SK-N-SH (cell line): Measurements from ENCODE around the gene CCN5. TPM values are rescaled to one million over a fixed set of nuclear protein-coding genes. Genes with fewer than 3 reads are reported as not detected.

Experiments
- CTCF ChIA-PET: fragments of 300-600, 350-600 bp; formaldehyde crosslinking; extraction: SDS; loops from one replicate; lab custom pipeline; 2021; lab: Yijun Ruan, JAX
- POLR2A ChIA-PET: fragments of 350-600 bp; sonication (Branson Sonifier 250); formaldehyde crosslinking; extraction: SDS; loops from one replicate; lab custom pipeline; 2020; ENCODE audit warnings: antibody characterized with exemption, inconsistent platforms; lab: Yijun Ruan, JAX
- DNase-seq: peaks from one replicate; pipeline ENCODE4 v3.0.0; 2012
- H2AFZ ChIP-seq: fragments of 200-600 bp; sonication (generic); 2 replicates; pipeline ENCODE4 v1.8.1; 2016; ENCODE audit warnings: antibody characterized with exemption, mild to moderate bottlenecking, low read depth
- H3F3A ChIP-seq: fragments of 200-600 bp; sonication (generic); replicated peaks from 2 replicates; pipeline ENCODE3; 2016; ENCODE audit warnings: antibody characterized with exemption, mild to moderate bottlenecking; ENCODE audit not compliant: insufficient read depth
- H3K27ac ChIP-seq, 2 experiments: fragments of 200-500 bp in 1 of 2; fragments of 200-600 bp in 1 of 2; sonication (Bioruptor generic) in 1 of 2; sonication (generic), shearing (Covaris generic) in 1 of 2; 2 replicates each; pipeline versions ENCODE4 v1.5.1 to v1.6.1; 2014 to 2016; ENCODE audit warnings: low read depth in 2 of 2, inconsistent platforms in 1 of 2, low read length in 1 of 2, mild to moderate bottlenecking in 1 of 2, mixed read lengths in 1 of 2
- H3K27me3 ChIP-seq: fragments of 200-600 bp; sonication (generic), shearing (Covaris generic); 2 replicates; pipeline ENCODE4 v1.6.1; 2016; ENCODE audit warnings: mixed run types; ENCODE audit not compliant: insufficient read depth
- H3K36me3 ChIP-seq, 2 experiments: fragments of 200-500 bp in 1 of 2; fragments of 200-600 bp in 1 of 2; sonication (Bioruptor generic) in 1 of 2; sonication (generic) in 1 of 2; replicated peaks in 1 of 2; 2 replicates each; pipeline versions ENCODE3 to v1.5.1; 2014 to 2016; ENCODE audit warnings: low read length in 1 of 2, mild to moderate bottlenecking in 1 of 2; ENCODE audit not compliant: insufficient read depth in 2 of 2, control insufficient read depth in 1 of 2
- H3K4me1 ChIP-seq, 2 experiments: fragments of 200-500 bp in 1 of 2; fragments of 200-600 bp in 1 of 2; sonication (Bioruptor generic) in 1 of 2; sonication (generic), shearing (Covaris generic) in 1 of 2; 2 replicates each; pipeline versions ENCODE4 v1.5.1 to v1.6.1; 2014 to 2016; ENCODE audit warnings: low read depth in 1 of 2, low read length in 1 of 2, mixed run types in 1 of 2; ENCODE audit not compliant: insufficient read depth in 2 of 2, control insufficient read depth in 1 of 2
- H3K4me2 ChIP-seq: fragments of 200-600 bp; sonication (generic), shearing (Covaris generic); 2 replicates; pipeline ENCODE4 v1.6.1; 2017; ENCODE audit warnings: mixed run types
- H3K4me3 ChIP-seq, 2 experiments: fragments of 200-500 bp in 1 of 2; fragments of 200-600 bp in 1 of 2; sonication (Bioruptor generic) in 1 of 2; sonication (generic), shearing (Covaris generic) in 1 of 2; 2 replicates each; pipeline versions ENCODE4 v1.5.1 to v1.8.1; 2014 to 2016; ENCODE audit warnings: low read depth in 2 of 2, inconsistent platforms in 1 of 2, low read length in 1 of 2, mild to moderate bottlenecking in 1 of 2, mixed read lengths in 1 of 2, moderate library complexity in 1 of 2
- H3K79me2 ChIP-seq: fragments of 200-600 bp; sonication (generic); 2 replicates; pipeline ENCODE4 v1.8.1; 2017; ENCODE audit warnings: mild to moderate bottlenecking; ENCODE audit not compliant: insufficient read depth
- H3K9ac ChIP-seq: fragments of 200-600 bp; sonication (generic); 2 replicates; pipeline ENCODE4 v1.6.1; 2017; ENCODE audit warnings: mixed run types
- H3K9me2 ChIP-seq: fragments of 200-600 bp; sonication (generic); 2 replicates; pipeline ENCODE4 v1.6.1; 2017; ENCODE audit warnings: mixed run types
- H3K9me3 ChIP-seq: fragments of 200-600 bp; sonication (generic); 2 replicates; pipeline ENCODE4 v1.6.1; 2017; ENCODE audit warnings: mixed run types, mild to moderate bottlenecking, moderate library complexity
- H4K20me1 ChIP-seq: fragments of 200-600 bp; sonication (generic); 2 replicates; pipeline ENCODE4 v1.6.1; 2017; ENCODE audit warnings: mild to moderate bottlenecking, mixed run types; ENCODE audit not compliant: insufficient read depth
- CHD2 ChIP-seq: fragments of 150-350 bp; IDR thresholded peaks from 2 replicates; pipeline ENCODE4 v1.6.1; 2018; ENCODE audit warnings: low read length; ENCODE audit not compliant: partially characterized antibody
- ELF1 ChIP-seq: IDR thresholded peaks from 2 replicates; pipeline ENCODE4 v1.4.0; 2012
- EP300 ChIP-seq, 2 experiments: IDR thresholded peaks; 2 replicates each; pipeline versions ENCODE4 v1.4.0 to v1.6.1; 2012; ENCODE audit warnings: borderline replicate concordance in 1 of 2, low read depth in 1 of 2, low read length in 1 of 2
- EZH2phosphoT487 ChIP-seq: fragments of 200-600 bp; sonication (generic); IDR thresholded peaks from 2 replicates; pipeline ENCODE4 v1.6.1; 2017; ENCODE audit warnings: low read depth, mixed run types, mild to moderate bottlenecking, antibody characterized with exemption, moderate library complexity, borderline replicate concordance
- FOXJ3 ChIP-seq: sonication (generic); formaldehyde crosslinking; IDR thresholded peaks from 2 replicates; pipeline ENCODE4 v1.5.1; 2020; ENCODE audit warnings: mild to moderate bottlenecking, missing genetic modification reagents
- GATA2 ChIP-seq: sonication (generic); formaldehyde crosslinking; IDR thresholded peaks from 2 replicates; pipeline ENCODE4 v1.5.0; 2020; ENCODE audit warnings: mild to moderate bottlenecking, missing genetic modification reagents
- IRF3 ChIP-seq: fragments of 150-350 bp; IDR thresholded peaks from 2 replicates; pipeline ENCODE4 v1.6.1; 2016; ENCODE audit warnings: mild to moderate bottlenecking, low read depth, low read length
- JUND ChIP-seq: IDR thresholded peaks from 2 replicates; pipeline ENCODE4 v1.4.0; 2012
- NFIC ChIP-seq: IDR thresholded peaks from 2 replicates; pipeline ENCODE4 v1.4.0; 2012; ENCODE audit warnings: borderline replicate concordance
- NRF1 ChIP-seq: IDR thresholded peaks from 2 replicates; pipeline ENCODE4 v1.6.1; 2012; ENCODE audit warnings: low read depth, mild to moderate bottlenecking, low read length
- POLR2AphosphoS5 ChIP-seq: IDR thresholded peaks from 2 replicates; pipeline ENCODE4 v1.6.1; 2012; ENCODE audit warnings: low read depth, low read length
- RAD21 ChIP-seq: IDR thresholded peaks from 2 replicates; pipeline ENCODE4 v1.6.1; 2012; ENCODE audit warnings: mild to moderate bottlenecking, low read length
- RCOR1 ChIP-seq: fragments of 150-350 bp; IDR thresholded peaks from 2 replicates; pipeline ENCODE4 v1.6.1; 2017; ENCODE audit warnings: antibody characterized with exemption, low read length
- RFX5 ChIP-seq: IDR thresholded peaks from 2 replicates; pipeline ENCODE4 v1.6.1; 2012; ENCODE audit warnings: mild to moderate bottlenecking, improper control_type of control experiment, low read length
- SMC3 ChIP-seq: IDR thresholded peaks from 2 replicates; pipeline ENCODE4 v1.6.1; 2012; ENCODE audit warnings: low read depth, low read length, improper control_type of control experiment
- TEAD4 ChIP-seq: IDR thresholded peaks from 2 replicates; pipeline ENCODE4 v1.4.0; 2012; ENCODE audit warnings: mild to moderate bottlenecking, borderline replicate concordance; ENCODE audit not compliant: insufficient read depth
- WGBS: methylation state at CpG from one replicate; pipeline ENCODE4 v1.1.6; 2017; ENCODE audit warnings: low lambda C conversion rate; 5-methylcytosine and 5-hydroxymethylcytosine counted together
- polyA plus RNA-seq, 3 experiments: library from polyadenylated mRNA; depleted of rRNA; stranded (reverse); fragments of >200 nt; gene quantifications; 2 replicates each; pipeline ENCODE4 v1.2.3, GENCODE V29; 2012

Gene CCN5
- polyA plus RNA-seq, 1 of the 3 experiments (the other 2 are of a cell fraction), result 0.05 TPM

- H3K27ac ChIP-seq, result no peak overlapping the region
- peaks cover 6 to 45% of the 10 kb centered on the region in 2 experiments; a peak in 3 of 4 replicates for H3K4me1 ChIP-seq
- peaks cover 11% of the 10 kb centered on the region for H3F3A ChIP-seq
- H4K20me1 ChIP-seq, result no peaks in the 10 kb centered on the region
- ChIA-PET CTCF (interaction anchor here (0.9 to 4.7 kb wide), 5 partner anchors 11 to 124 kb away, joined by 3 to 26 read pairs (median 3); no protein-coding TSS in a partner anchor), POLR2A (no interaction called here)
- peaks cover 19% of the 10 kb centered on the region for H3K27me3 ChIP-seq
- H2AFZ ChIP-seq, result no peak overlapping the region
- TF ChIP-seq IRF3 (no peak), SMC3 (no peak), EP300 (IDR thresholded peaks at IDR 0.05; ENCODE audit: borderline replicate concordance in 1 of 2, low read depth in 1 of 2, low read length in 1 of 2) (no peak), RFX5 (no peak), POLR2AphosphoS5 (no peak), GATA2 (CRISPR knock-in tag) (no peak), ELF1 (no peak), FOXJ3 (no peak), JUND (no peak), NRF1 (no peak), TEAD4 (no peak), EZH2phosphoT487 (no peak), RCOR1 (no peak), NFIC (no peak), CHD2 (no peak), RAD21 (no peak)
- no peaks in the 10 kb centered on the region for H3K9me3 ChIP-seq
- WGBS, result 65% methylated on average over 7 of the region's 7 CpGs
- H3K9me2 ChIP-seq, result no peaks in the 10 kb centered on the region
- H3K79me2 ChIP-seq, result no peaks in the 10 kb centered on the region
- no peak for DNase-seq
- no peak overlapping the region for H3K4me2 ChIP-seq
- H3K9ac ChIP-seq, result no peak overlapping the region
- H3K36me3 ChIP-seq, result no peaks in the 10 kb centered on the region
- no peak overlapping the region for H3K4me3 ChIP-seq
Measured at GRCh38 chr20:44743080-44743701, 28.0 kb downstream of the CCN5 start.

GRCh38 chr20:44743916-44744655 is 28.9 kb downstream of the CCN5 start:
- no peak overlapping the region for H3K9ac ChIP-seq
- H4K20me1 ChIP-seq, result no peaks in the 10 kb centered on the region
- ChIA-PET CTCF (interaction anchor here (0.9 to 4.7 kb wide), 5 partner anchors 10 to 123 kb away, joined by 3 to 26 read pairs (median 4); no protein-coding TSS in a partner anchor), POLR2A (no interaction called here)
- DNase-seq, result no peak
- H3K36me3 ChIP-seq, result no peaks in the 10 kb centered on the region
- no peak overlapping the region for H3K4me3 ChIP-seq
- H2AFZ ChIP-seq, result no peak overlapping the region
- no peak for TF ChIP-seq FOXJ3
- H3K4me2 ChIP-seq, result no peak overlapping the region
- H3K27ac ChIP-seq, result no peak overlapping the region
- peaks cover 6 to 46% of the 10 kb centered on the region in 2 experiments; a peak in 3 of 4 replicates for H3K4me1 ChIP-seq
- H3K9me2 ChIP-seq, result no peaks in the 10 kb centered on the region
- H3K79me2 ChIP-seq, result no peaks in the 10 kb centered on the region
- no peaks in the 10 kb centered on the region for H3K9me3 ChIP-seq
- WGBS, result 93% methylated on average over 12 of the region's 12 CpGs
- peaks cover 19% of the 10 kb centered on the region for H3K27me3 ChIP-seq
- peaks cover 11% of the 10 kb centered on the region for H3F3A ChIP-seq
